Panc1 (cell line): ENCODE measurements around the gene OR10G2. TPM values are rescaled to one million over a fixed set of nuclear protein-coding genes. Genes with fewer than 3 reads are reported as not detected.
"Not testable (repeated sequence)": the region's sequence is repeated elsewhere in the genome, so short reads cannot be mapped to it uniquely, and the experiment has no call there.

Experiments used
- ATAC-seq: fragments of 200-7000 bp; cut with Tn5 transposase; 2 replicates; pipeline ENCODE4 v1.9.1; 2020; ENCODE audit warnings: mild to moderate bottlenecking, moderate library complexity
- BruUV-seq: library from RNA; stranded (reverse); fragments of 400-500 nt; replicated peaks from 2 replicates; lab custom pipeline; 2021; lab: Mats Ljungman, UMichigan
- CTCF ChIA-PET: fragments of 300-600 bp; sonication (Branson Sonifier 250); formaldehyde crosslinking; loops from one replicate; lab custom pipeline; 2022; ENCODE audit warnings: antibody characterized with exemption; lab: Charles Lee
- POLR2A ChIA-PET: fragments of 300-600 bp; sonication (Branson Sonifier 250); formaldehyde crosslinking; loops from one replicate; lab custom pipeline; 2022; ENCODE audit warnings: antibody characterized with exemption; lab: Charles Lee
- DNase-seq: peaks from one replicate; pipeline ENCODE4 v3.0.0-alpha.2; 2010; ENCODE audit warnings: low read depth, low spot score
- H3K27ac ChIP-seq: 2 replicates; pipeline ENCODE4 v1.5.1; 2011; ENCODE audit warnings: mild to moderate bottlenecking, low read length, inconsistent platforms
- H3K27me3 ChIP-seq: fragments of 200-500 bp; sonication (Bioruptor generic); 2 replicates; pipeline ENCODE4 v1.6.0; 2014; ENCODE audit warnings: low read length, inconsistent platforms; ENCODE audit not compliant: control insufficient read depth, insufficient read depth
- H3K36me3 ChIP-seq: fragments of 200-500 bp; sonication (Bioruptor generic); 2 replicates; pipeline ENCODE4 v1.5.1; 2014; ENCODE audit warnings: inconsistent platforms, mild to moderate bottlenecking, low read length, moderate library complexity; ENCODE audit not compliant: control insufficient read depth, insufficient read depth
- H3K4me1 ChIP-seq: 2 replicates; pipeline ENCODE4 v1.5.1; 2011; ENCODE audit warnings: inconsistent platforms, mild to moderate bottlenecking, low read length, moderate library complexity; ENCODE audit not compliant: control insufficient read depth, insufficient read depth
- H3K4me3 ChIP-seq, 2 experiments: 2 replicates each; pipeline ENCODE4 v1.5.1; 2011 to 2012; ENCODE audit warnings: low read depth in 2 of 2, low read length in 2 of 2, mild to moderate bottlenecking in 2 of 2, inconsistent platforms in 1 of 2, moderate library complexity in 1 of 2
- H3K9me3 ChIP-seq: fragments of 200-500 bp; sonication (Bioruptor generic); 2 replicates; pipeline ENCODE4 v1.5.1; 2014; ENCODE audit warnings: low read depth, mild to moderate bottlenecking, inconsistent platforms, low read length, moderate library complexity; ENCODE audit not compliant: control insufficient read depth, insufficient read depth
- CTCF ChIP-seq: fragments of 450-650 bp; IDR thresholded peaks from 2 replicates; pipeline ENCODE4 v1.5.1; 2017; ENCODE audit warnings: mild to moderate bottlenecking
- POLR2AphosphoS5 ChIP-seq: IDR thresholded peaks from 2 replicates; pipeline ENCODE4 v1.6.1; 2012; ENCODE audit warnings: mild to moderate bottlenecking, low read depth, low read length, moderate library complexity
- SIN3A ChIP-seq: IDR thresholded peaks from 2 replicates; pipeline ENCODE4 v1.6.1; 2012; ENCODE audit warnings: low read depth, mild to moderate bottlenecking, low read length, moderate library complexity, borderline replicate concordance; ENCODE audit not compliant: insufficient read depth
- TCF7L2 ChIP-seq: IDR thresholded peaks from 2 replicates; pipeline ENCODE4 v1.6.1; 2011; ENCODE audit warnings: mild to moderate bottlenecking, low read depth, low read length, inconsistent platforms
- in situ Hi-C: cut with HindIII; loops from 2 replicates; pipeline ENCODE4 v1.10.0; 2016; ENCODE audit warnings: low sequenced_read_pairs, low pct_unique_long_range_greater_than_20kb
- intact Hi-C: fragments of 100-400 bp; cut with micrococcal nuclease; formaldehyde crosslinking; loops from one replicate; pipeline ENCODE4 v1.10.0; 2022; ENCODE audit not compliant: unreplicated experiment
- total RNA-seq: library from RNA; stranded (reverse); gene quantifications from one replicate; pipeline ENCODE4 v1.2.1, GENCODE V29; 2021; ENCODE audit not compliant: unreplicated experiment
- TF ChIP-seq, protein P1 (sequence below), 2 experiments: IDR thresholded peaks; 2 replicates each; pipeline ENCODE4 v1.6.1; 2011 to 2012; ENCODE audit warnings: low read depth in 2 of 2, control low read depth in 1 of 2, low read length in 1 of 2, mild to moderate bottlenecking in 1 of 2, moderate library complexity in 1 of 2; ENCODE audit not compliant: insufficient read depth in 1 of 2

The OR10G2 gene
- total RNA-seq, 1 experiment from 2014 or later: not detected

DNA sequence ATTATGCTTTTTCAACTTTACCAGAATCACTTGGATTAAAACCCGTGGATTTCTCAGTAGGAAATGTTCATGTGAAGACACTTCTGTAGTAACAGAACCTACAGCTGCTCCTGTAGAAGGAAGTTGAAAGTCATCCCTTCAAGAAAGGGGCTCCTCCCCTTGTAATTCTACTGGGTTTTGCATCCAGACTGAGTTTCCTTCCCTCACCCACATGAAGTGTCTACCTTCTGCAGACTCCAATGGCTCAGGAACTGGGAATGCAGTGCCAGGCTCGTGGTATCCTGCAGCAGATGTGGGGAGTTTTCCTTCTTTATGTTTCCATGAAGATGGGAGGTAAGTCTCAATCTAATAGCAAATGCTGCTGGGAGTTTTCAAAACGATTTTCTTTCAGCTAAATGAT, 7.9 kb upstream of the OR10G2 start:
- no peaks in the 10 kb centered on the region for H3K36me3 ChIP-seq
- no peak overlapping the region for H3K27ac ChIP-seq
- H3K4me1 ChIP-seq: no peaks in the 10 kb centered on the region
- BruUV-seq: no TSS peak
- in situ Hi-C loops (no loop called here), intact Hi-C loops (no loop called here)
- H3K27me3 ChIP-seq: no peaks in the 10 kb centered on the region
- CTCF ChIA-PET: no interaction called here
- POLR2A ChIA-PET: no interaction called here
- ATAC-seq: no peak
- no peak for DNase-seq
- no peak overlapping the region for H3K4me3 ChIP-seq
- TF ChIP-seq, protein P1, sequence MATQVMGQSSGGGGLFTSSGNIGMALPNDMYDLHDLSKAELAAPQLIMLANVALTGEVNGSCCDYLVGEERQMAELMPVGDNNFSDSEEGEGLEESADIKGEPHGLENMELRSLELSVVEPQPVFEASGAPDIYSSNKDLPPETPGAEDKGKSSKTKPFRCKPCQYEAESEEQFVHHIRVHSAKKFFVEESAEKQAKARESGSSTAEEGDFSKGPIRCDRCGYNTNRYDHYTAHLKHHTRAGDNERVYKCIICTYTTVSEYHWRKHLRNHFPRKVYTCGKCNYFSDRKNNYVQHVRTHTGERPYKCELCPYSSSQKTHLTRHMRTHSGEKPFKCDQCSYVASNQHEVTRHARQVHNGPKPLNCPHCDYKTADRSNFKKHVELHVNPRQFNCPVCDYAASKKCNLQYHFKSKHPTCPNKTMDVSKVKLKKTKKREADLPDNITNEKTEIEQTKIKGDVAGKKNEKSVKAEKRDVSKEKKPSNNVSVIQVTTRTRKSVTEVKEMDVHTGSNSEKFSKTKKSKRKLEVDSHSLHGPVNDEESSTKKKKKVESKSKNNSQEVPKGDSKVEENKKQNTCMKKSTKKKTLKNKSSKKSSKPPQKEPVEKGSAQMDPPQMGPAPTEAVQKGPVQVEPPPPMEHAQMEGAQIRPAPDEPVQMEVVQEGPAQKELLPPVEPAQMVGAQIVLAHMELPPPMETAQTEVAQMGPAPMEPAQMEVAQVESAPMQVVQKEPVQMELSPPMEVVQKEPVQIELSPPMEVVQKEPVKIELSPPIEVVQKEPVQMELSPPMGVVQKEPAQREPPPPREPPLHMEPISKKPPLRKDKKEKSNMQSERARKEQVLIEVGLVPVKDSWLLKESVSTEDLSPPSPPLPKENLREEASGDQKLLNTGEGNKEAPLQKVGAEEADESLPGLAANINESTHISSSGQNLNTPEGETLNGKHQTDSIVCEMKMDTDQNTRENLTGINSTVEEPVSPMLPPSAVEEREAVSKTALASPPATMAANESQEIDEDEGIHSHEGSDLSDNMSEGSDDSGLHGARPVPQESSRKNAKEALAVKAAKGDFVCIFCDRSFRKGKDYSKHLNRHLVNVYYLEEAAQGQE (IDR thresholded peaks at IDR 0.05; ENCODE audit: insufficient read depth in 1 of 2, low read depth in 2 of 2, low read length in 1 of 2): no peak
- TF ChIP-seq POLR2AphosphoS5 (no peak), SIN3A (no peak), TCF7L2 (no peak), CTCF (no peak)
- H3K9me3 ChIP-seq: no peaks in the 10 kb centered on the region

GRCh38 chr14:21631084-21631483, 3.7 kb downstream of the OR10G2 start:
- BruUV-seq: no TSS peak
- intact Hi-C loops (no loop called here), in situ Hi-C loops (no loop called here)
- CTCF ChIA-PET: no interaction called here
- no peaks in the 10 kb centered on the region for H3K9me3 ChIP-seq
- H3K4me1 ChIP-seq: no peaks in the 10 kb centered on the region
- no peak overlapping the region for H3K27ac ChIP-seq
- no peaks in the 10 kb centered on the region; the same call in 1 of the 2 replicates for H3K27me3 ChIP-seq
- DNase-seq (no peak), ATAC-seq (no peak)
- no peak overlapping the region for H3K4me3 ChIP-seq
- no peak for TF ChIP-seq TCF7L2
- no peak for TF ChIP-seq POLR2AphosphoS5
- no peak for TF ChIP-seq SIN3A
- TF ChIP-seq, protein P1 (IDR thresholded peaks at IDR 0.05; ENCODE audit: insufficient read depth in 1 of 2, low read depth in 2 of 2, low read length in 1 of 2): no peak
- no peak for TF ChIP-seq CTCF
- POLR2A ChIA-PET: no interaction called here
- H3K36me3 ChIP-seq: no peaks in the 10 kb centered on the region

DNA sequence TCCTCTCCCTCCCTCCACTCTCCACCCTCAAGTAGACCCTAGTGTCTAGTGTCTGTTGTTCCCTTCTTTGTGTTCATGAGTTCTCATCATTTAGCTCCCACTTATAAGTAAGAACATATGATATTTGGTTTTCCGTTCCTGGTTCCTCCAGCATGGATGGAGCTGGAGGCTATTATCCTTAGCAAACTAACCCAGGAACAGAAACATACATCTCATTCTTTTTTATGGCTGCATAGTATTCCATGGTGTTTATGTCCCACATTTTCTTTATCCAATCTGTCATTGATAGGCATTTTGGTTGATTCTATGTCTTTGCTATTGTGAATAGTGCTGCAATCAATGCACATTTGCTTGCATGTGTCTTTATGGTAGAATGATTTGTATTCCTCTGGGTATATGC, 4.2 kb downstream of the OR10G2 start:
- H3K27ac ChIP-seq, H3K27me3 ChIP-seq, POLR2A ChIA-PET, CTCF ChIA-PET, H3K4me3 ChIP-seq, DNase-seq, H3K36me3 ChIP-seq, H3K4me1 ChIP-seq, H3K9me3 ChIP-seq, ATAC-seq, in situ Hi-C loops, BruUV-seq, intact Hi-C loops: not testable (repeated sequence)
